Parathyroid adenoma (tissue), 2 donors: ENCODE data around the gene CAD.
"Not testable (repeated sequence)": the region's sequence is repeated elsewhere in the genome, so short reads cannot be mapped to it uniquely, and the experiment has no call there.

Experiments
- H2AFZ ChIP-seq: fragments of 300-600 bp; sonication (generic); one replicate; pipeline ENCODE4 v1.7.0; 2017; ENCODE audit warnings: antibody characterized with exemption, mild to moderate bottlenecking
- H3K27ac ChIP-seq: fragments of 300-600 bp; sonication (generic); one replicate; pipeline ENCODE4 v1.7.0; 2017
- H3K27me3 ChIP-seq: fragments of 300-600 bp; sonication (generic); one replicate; pipeline ENCODE4 v1.7.0; 2017; ENCODE audit warnings: low read length; ENCODE audit not compliant: control insufficient read depth, insufficient read depth
- H3K36me3 ChIP-seq: fragments of 300-600 bp; sonication (generic); one replicate; pipeline ENCODE4 v1.7.0; 2017; ENCODE audit warnings: low read length; ENCODE audit not compliant: control insufficient read depth, insufficient read depth
- H3K4me1 ChIP-seq: fragments of 300-600 bp; sonication (generic); one replicate; pipeline ENCODE4 v1.7.0; 2017; ENCODE audit warnings: control low read depth
- H3K4me2 ChIP-seq: fragments of 300-600 bp; sonication (generic); one replicate; pipeline ENCODE4 v1.7.0; 2017; ENCODE audit warnings: low read length
- H3K4me3 ChIP-seq: fragments of 300-600 bp; sonication (generic); one replicate; pipeline ENCODE4 v1.7.0; 2017; ENCODE audit warnings: low read depth, low read length
- H3K79me2 ChIP-seq: fragments of 300-600 bp; sonication (generic); one replicate; pipeline ENCODE4 v1.7.0; 2017; ENCODE audit warnings: control low read depth
- H3K9ac ChIP-seq: fragments of 300-600 bp; sonication (generic); one replicate; pipeline ENCODE4 v1.7.0; 2017; ENCODE audit warnings: mild to moderate bottlenecking
- H3K9me3 ChIP-seq: fragments of 300-600 bp; sonication (generic); one replicate; pipeline ENCODE4 v1.7.0; 2017; ENCODE audit warnings: low read length; ENCODE audit not compliant: control insufficient read depth
- CTCF ChIP-seq: fragments of 300-600 bp; sonication (generic); IDR thresholded peaks from one replicate; pipeline ENCODE4 v1.7.0; 2017; ENCODE audit warnings: antibody characterized with exemption, mild to moderate bottlenecking
- donor health status: primary hyperparathyroidism.

CAD gene

GRCh38 chr2:27265536-27265870, 48.3 kb downstream of the CAD start:
- no peaks in the 10 kb centered on the region for H3K9me3 ChIP-seq
- H3K9ac ChIP-seq = no peak overlapping the region
- no peak overlapping the region for H2AFZ ChIP-seq
- H3K79me2 ChIP-seq = no peaks in the 10 kb centered on the region
- H3K4me1 ChIP-seq = peaks cover 5% of the 10 kb centered on the region
- H3K27ac ChIP-seq = no peak overlapping the region
- TF ChIP-seq CTCF = no peak
- H3K27me3 ChIP-seq = no peaks in the 10 kb centered on the region
- no peaks in the 10 kb centered on the region for H3K36me3 ChIP-seq
- no peak overlapping the region for H3K4me2 ChIP-seq
- H3K4me3 ChIP-seq = peak overlapping the region; percentile 10

- not testable (repeated sequence) for H3K9ac ChIP-seq, H3K79me2 ChIP-seq, H3K4me2 ChIP-seq, H3K27ac ChIP-seq, H3K27me3 ChIP-seq, H3K9me3 ChIP-seq, H3K4me1 ChIP-seq, H3K36me3 ChIP-seq, H3K4me3 ChIP-seq, H2AFZ ChIP-seq
These were observed 51.1 kb downstream of the CAD start for GRCh38 chr2:27268296-27268695.

GRCh38 chr2:27270131-27270530, 53.0 kb downstream of the CAD start:
- H2AFZ ChIP-seq = no peak overlapping the region
- no peak overlapping the region for H3K9ac ChIP-seq
- H3K27ac ChIP-seq = no peak overlapping the region
- TF ChIP-seq CTCF = no peak
- H3K4me3 ChIP-seq = no peak overlapping the region
- H3K4me2 ChIP-seq = no peak overlapping the region
- H3K27me3 ChIP-seq = no peaks in the 10 kb centered on the region
- H3K79me2 ChIP-seq = no peaks in the 10 kb centered on the region
- H3K9me3 ChIP-seq = no peaks in the 10 kb centered on the region
- no peaks in the 10 kb centered on the region for H3K4me1 ChIP-seq
- no peaks in the 10 kb centered on the region for H3K36me3 ChIP-seq

- Histone ChIP-seq H3K4me2 (no peak overlapping the region), H3K36me3 (no peaks in the 10 kb centered on the region), H3K27ac (no peak overlapping the region), H2AFZ (no peak overlapping the region), H3K4me1 (no peaks in the 10 kb centered on the region), H3K79me2 (no peaks in the 10 kb centered on the region), H3K4me3 (no peak overlapping the region), H3K9me3 (no peaks in the 10 kb centered on the region), H3K27me3 (no peaks in the 10 kb centered on the region), H3K9ac (no peak overlapping the region)
- TF ChIP-seq CTCF = no peak
These were observed 53.5 kb downstream of the CAD start for GRCh38 chr2:27270670-27271069.

- Histone ChIP-seq H3K4me2 (no peak overlapping the region), H3K27ac (no peak overlapping the region), H3K36me3 (no peaks in the 10 kb centered on the region), H3K4me3 (no peak overlapping the region), H3K4me1 (no peaks in the 10 kb centered on the region), H2AFZ (no peak overlapping the region), H3K27me3 (no peaks in the 10 kb centered on the region), H3K9ac (no peak overlapping the region), H3K79me2 (no peaks in the 10 kb centered on the region), H3K9me3 (no peaks in the 10 kb centered on the region)
- TF ChIP-seq CTCF = no peak
These were observed 54.6 kb downstream of the CAD start for GRCh38 chr2:27271631-27272340.

- not testable (repeated sequence) for H3K4me2 ChIP-seq, H3K4me1 ChIP-seq, H3K9me3 ChIP-seq, H3K36me3 ChIP-seq, H2AFZ ChIP-seq, H3K4me3 ChIP-seq, H3K9ac ChIP-seq, H3K27ac ChIP-seq, H3K79me2 ChIP-seq, H3K27me3 ChIP-seq
These were observed 55.7 kb downstream of the CAD start for GRCh38 chr2:27272537-27273522.
